Neutrophil (primary cell): ENCODE data around the gene BLNK.

Experiments
- H3K27ac ChIP-seq: fragments of 200-600 bp; sonication (generic); 2 replicates; pipeline ENCODE4 v1.5.1; 2016; ENCODE audit warnings: mild to moderate bottlenecking, moderate library complexity
- H3K27me3 ChIP-seq: fragments of 200-600 bp; sonication (generic); 2 replicates; pipeline ENCODE4 v1.6.0; 2016; ENCODE audit warnings: mild to moderate bottlenecking
- H3K36me3 ChIP-seq: fragments of 200-600 bp; sonication (generic); 2 replicates; pipeline ENCODE4 v1.5.1; 2017
- H3K4me1 ChIP-seq, 2 experiments: fragments of 200-600 bp in 1 of 2; sonication (generic) in 1 of 2; 1 replicate in 1 of 2; 2 replicates in 1 of 2; pipeline versions ENCODE4 v1.5.1 to v1.6.1; 2013 to 2016; ENCODE audit warnings: low read depth in 1 of 2, low read length in 1 of 2, mild to moderate bottlenecking in 1 of 2, moderate library complexity in 1 of 2; ENCODE audit not compliant: control insufficient read depth in 1 of 2, insufficient read depth in 1 of 2
- H3K4me3 ChIP-seq, 2 experiments: fragments of 200-600 bp in 1 of 2; sonication (generic) in 1 of 2; 1 replicate in 1 of 2; 2 replicates in 1 of 2; pipeline ENCODE4 v1.5.1; 2013 to 2016; ENCODE audit warnings: low read depth in 1 of 2, low read length in 1 of 2, mild to moderate bottlenecking in 1 of 2, moderate library complexity in 1 of 2
- H3K9me3 ChIP-seq: fragments of 200-600 bp; sonication (generic); 2 replicates; pipeline ENCODE4 v1.5.1; 2016
- CTCF ChIP-seq: fragments of 200-600 bp; sonication (generic); IDR thresholded peaks from 2 replicates; pipeline ENCODE4 v1.5.1; 2016; ENCODE audit warnings: antibody characterized with exemption

The BLNK gene

GRCh38 chr10:96301616-96302015 is 30.2 kb upstream of the BLNK start:
- TF ChIP-seq CTCF, result no peak
- no peaks in the 10 kb centered on the region for H3K36me3 ChIP-seq
- H3K27me3 ChIP-seq, result no peaks in the 10 kb centered on the region
- peaks cover 0 to 5% of the 10 kb centered on the region in 2 experiments for H3K4me1 ChIP-seq
- H3K4me3 ChIP-seq, result no peak overlapping the region
- H3K27ac ChIP-seq, result no peak overlapping the region
- no peaks in the 10 kb centered on the region for H3K9me3 ChIP-seq

- Histone ChIP-seq H3K27me3 (no peaks in the 10 kb centered on the region), H3K4me3 (no peak overlapping the region), H3K36me3 (no peaks in the 10 kb centered on the region), H3K9me3 (no peaks in the 10 kb centered on the region), H3K27ac (no peak overlapping the region), H3K4me1 (no peaks in the 10 kb centered on the region)
- no peak for TF ChIP-seq CTCF
These were observed 28.0 kb upstream of the BLNK start for GRCh38 chr10:96299383-96299782.

GRCh38 chr10:96298362-96298761 is 27.0 kb upstream of the BLNK start:
- no peak for TF ChIP-seq CTCF
- H3K27ac ChIP-seq, result no peak overlapping the region
- no peaks in the 10 kb centered on the region for H3K9me3 ChIP-seq
- H3K36me3 ChIP-seq, result no peaks in the 10 kb centered on the region
- H3K4me3 ChIP-seq, result no peak overlapping the region
- H3K4me1 ChIP-seq, result no peaks in the 10 kb centered on the region
- no peaks in the 10 kb centered on the region for H3K27me3 ChIP-seq

GRCh38 chr10:96297486-96297885 is 26.1 kb upstream of the BLNK start:
- Histone ChIP-seq H3K36me3 (no peaks in the 10 kb centered on the region), H3K27me3 (no peaks in the 10 kb centered on the region), H3K4me1 (no peaks in the 10 kb centered on the region), H3K4me3 (no peak overlapping the region), H3K9me3 (no peaks in the 10 kb centered on the region), H3K27ac (no peak overlapping the region)
- TF ChIP-seq CTCF, result no peak

GRCh38 chr10:96295475-96295874 is 24.1 kb upstream of the BLNK start:
- no peaks in the 10 kb centered on the region for H3K36me3 ChIP-seq
- H3K27ac ChIP-seq, result no peak overlapping the region
- no peaks in the 10 kb centered on the region for H3K9me3 ChIP-seq
- H3K27me3 ChIP-seq, result no peaks in the 10 kb centered on the region
- no peaks in the 10 kb centered on the region for H3K4me1 ChIP-seq
- no peak overlapping the region for H3K4me3 ChIP-seq
- no peak for TF ChIP-seq CTCF
